H9 (cell line): ENCODE measurements around the gene TLL2. TPM values are rescaled to one million over a fixed set of nuclear protein-coding genes. Genes with fewer than 3 reads are reported as not detected.

Experiments used
- DNase-seq: peaks from one replicate; pipeline ENCODE4 v3.0.0-alpha.2; 2017
- H2AFZ ChIP-seq: one replicate; pipeline ENCODE4 v1.6.1; 2013; ENCODE audit warnings: mild to moderate bottlenecking, low read length, control low read depth, moderate library complexity
- H2AK5ac ChIP-seq: 2 replicates; pipeline ENCODE4 v1.6.1; 2013; ENCODE audit warnings: low read length, control low read depth, mixed read lengths; ENCODE audit not compliant: insufficient read length
- H2BK120ac ChIP-seq: one replicate; pipeline ENCODE4 v1.6.1; 2013; ENCODE audit warnings: low read depth, mild to moderate bottlenecking, low read length, control low read depth, inconsistent platforms; ENCODE audit not compliant: poor library complexity, severe bottlenecking
- H2BK12ac ChIP-seq: 2 replicates; pipeline ENCODE4 v1.6.1; 2013; ENCODE audit warnings: low read length, control low read depth, mixed read lengths, low read depth; ENCODE audit not compliant: insufficient read length
- H2BK15ac ChIP-seq: 2 replicates; pipeline ENCODE4 v1.6.1; 2013; ENCODE audit warnings: low read depth, low read length, control low read depth
- H2BK20ac ChIP-seq: one replicate; pipeline ENCODE4 v1.6.1; 2013; ENCODE audit warnings: low read depth, mild to moderate bottlenecking, low read length, control low read depth, inconsistent platforms; ENCODE audit not compliant: poor library complexity, severe bottlenecking
- H2BK5ac ChIP-seq: 2 replicates; pipeline ENCODE4 v1.6.1; 2013; ENCODE audit warnings: low read length, control low read depth, mixed read lengths; ENCODE audit not compliant: insufficient read length
- H3K14ac ChIP-seq: 2 replicates; pipeline ENCODE4 v1.6.1; 2013; ENCODE audit warnings: low read length, control low read depth; ENCODE audit not compliant: insufficient read depth
- H3K18ac ChIP-seq: 2 replicates; pipeline ENCODE4 v1.6.1; 2013; ENCODE audit warnings: low read depth, mild to moderate bottlenecking, mixed read lengths, low read length, control low read depth; ENCODE audit not compliant: insufficient read length
- H3K23ac ChIP-seq: 2 replicates; pipeline ENCODE4 v1.6.1; 2013; ENCODE audit warnings: low read length, control low read depth, mixed read lengths, low read depth; ENCODE audit not compliant: insufficient read length
- H3K23me2 ChIP-seq: 2 replicates; pipeline ENCODE4 v1.6.1; 2013; ENCODE audit warnings: low read depth, mild to moderate bottlenecking, mixed read lengths, low read length, control low read depth; ENCODE audit not compliant: insufficient read length, poor library complexity, severe bottlenecking
- H3K27ac ChIP-seq: 2 replicates; pipeline ENCODE4 v1.5.1; 2013; ENCODE audit warnings: low read length, control low read depth, mixed read lengths, low read depth; ENCODE audit not compliant: insufficient read length
- H3K27me3 ChIP-seq: 2 replicates; pipeline ENCODE4 v1.6.1; 2013; ENCODE audit warnings: low read length, control low read depth, inconsistent platforms; ENCODE audit not compliant: insufficient read depth
- H3K4ac ChIP-seq: 2 replicates; pipeline ENCODE4 v1.6.1; 2013; ENCODE audit warnings: low read depth, mild to moderate bottlenecking, control low read depth, inconsistent platforms, low read length, moderate library complexity
- H3K4me1 ChIP-seq: 2 replicates; pipeline ENCODE4 v1.6.1; 2013; ENCODE audit warnings: low read length, control low read depth, inconsistent platforms; ENCODE audit not compliant: insufficient read depth
- H3K4me2 ChIP-seq: 2 replicates; pipeline ENCODE4 v1.6.1; 2013; ENCODE audit warnings: low read length, control low read depth, mixed read lengths; ENCODE audit not compliant: insufficient read length, insufficient read depth
- H3K56ac ChIP-seq: 2 replicates; pipeline ENCODE4 v1.6.1; 2013; ENCODE audit warnings: low read depth, mild to moderate bottlenecking, mixed read lengths, low read length, control low read depth; ENCODE audit not compliant: insufficient read length
- H3K79me1 ChIP-seq: 2 replicates; pipeline ENCODE4 v1.6.1; 2013; ENCODE audit warnings: low read depth, mild to moderate bottlenecking, moderate library complexity, low read length, control low read depth, inconsistent platforms; ENCODE audit not compliant: insufficient read depth, poor library complexity, severe bottlenecking
- H3K79me2 ChIP-seq: 2 replicates; pipeline ENCODE4 v1.6.1; 2013; ENCODE audit warnings: low read length, control low read depth, inconsistent platforms; ENCODE audit not compliant: insufficient read depth
- H3K9ac ChIP-seq: 2 replicates; pipeline ENCODE4 v1.6.1; 2013; ENCODE audit warnings: low read length, control low read depth, mixed read lengths; ENCODE audit not compliant: insufficient read length; ENCODE audit errors: extremely low read depth
- H3K9me3 ChIP-seq: one replicate; pipeline ENCODE4 v1.6.1; 2013; ENCODE audit warnings: low read depth, low read length, inconsistent platforms; ENCODE audit not compliant: control insufficient read depth
- H3T11ph ChIP-seq: one replicate; pipeline ENCODE4 v1.6.1; 2013; ENCODE audit warnings: mild to moderate bottlenecking, low read length, control low read depth, inconsistent platforms
- H4K20me1 ChIP-seq: one replicate; pipeline ENCODE4 v1.6.1; 2013; ENCODE audit not compliant: control insufficient read depth, insufficient read length, insufficient read depth
- H4K5ac ChIP-seq: 2 replicates; pipeline ENCODE4 v1.6.1; 2013; ENCODE audit warnings: low read depth, mild to moderate bottlenecking, mixed read lengths, low read length, control low read depth; ENCODE audit not compliant: insufficient read length
- H4K8ac ChIP-seq: replicated peaks from 2 replicates; pipeline ENCODE4 v1.6.1; 2013; ENCODE audit warnings: low read length, control low read depth, mixed read lengths, low read depth; ENCODE audit not compliant: insufficient read length
- H4K91ac ChIP-seq: 2 replicates; pipeline ENCODE4 v1.6.1; 2013; ENCODE audit warnings: low read depth, mild to moderate bottlenecking, moderate library complexity, mixed read lengths, low read length, control low read depth; ENCODE audit not compliant: insufficient read length
- H3K27ac Mint-ChIP-seq, 3 experiments: 2 replicates in 2 of 3; 3 replicates in 1 of 3; pipeline ENCODE4 v1.8.0; 2020 to 2021; ENCODE audit warnings: mixed read lengths in 3 of 3, mild to moderate bottlenecking in 1 of 3, moderate library complexity in 1 of 3
- H3K27me3 Mint-ChIP-seq: 2 replicates; pipeline ENCODE4 v1.8.0; 2021; ENCODE audit warnings: low read depth, mild to moderate bottlenecking, moderate library complexity, mixed read lengths
- H3K36me3 Mint-ChIP-seq, 3 experiments: 2 replicates in 2 of 3; 3 replicates in 1 of 3; pipeline ENCODE4 v1.8.0; 2020 to 2021; ENCODE audit warnings: low read depth in 3 of 3, mixed read lengths in 3 of 3; ENCODE audit not compliant: insufficient read depth in 1 of 3
- H3K4me1 Mint-ChIP-seq, 2 experiments: 2 replicates each; pipeline ENCODE4 v1.8.0; 2020; ENCODE audit warnings: mixed read lengths in 2 of 2
- H3K4me3 Mint-ChIP-seq, 2 experiments: 2 replicates in 1 of 2; 3 replicates in 1 of 2; pipeline ENCODE4 v1.8.0; 2020 to 2021; ENCODE audit warnings: mild to moderate bottlenecking in 2 of 2, mixed read lengths in 2 of 2, moderate library complexity in 1 of 2
- H3K9me3 Mint-ChIP-seq, 2 experiments: 2 replicates in 1 of 2; 3 replicates in 1 of 2; pipeline ENCODE4 v1.8.0; 2020; ENCODE audit warnings: mild to moderate bottlenecking in 2 of 2, mixed read lengths in 2 of 2, moderate library complexity in 1 of 2
- CTCF ChIP-seq: fragments of 200-600 bp; sonication (generic); conservative IDR thresholded peaks from 3 replicates; pipeline ENCODE4 v1.8.0; 2021; ENCODE audit warnings: antibody characterized with exemption, mild to moderate bottlenecking
- WGBS: extraction: QIAGEN DNeasy Blood & Tissue Kit; methylation state at CpG from one replicate; pipeline ENCODE4 v1.1.7; 2013; ENCODE audit warnings: missing lambda C conversion rate, low lambda C conversion rate, mixed read lengths; ENCODE audit not compliant: insufficient read length; ENCODE audit errors: extremely low coverage; 5-methylcytosine and 5-hydroxymethylcytosine counted together
- total RNA-seq: library from RNA; stranded (reverse); gene quantifications from 2 replicates; pipeline ENCODE4 v1.2.1, GENCODE V29; 2021

The TLL2 gene
- total RNA-seq, 1 experiment from 2014 or later = 1.4 TPM

GRCh38 chr10:96421995-96422394 lies 91.7 kb downstream of the TLL2 start:
- Histone ChIP-seq H2AFZ (no peak overlapping the region), H3T11ph (no peak overlapping the region), H2AK5ac (no peak overlapping the region), H3K9me3 (no peaks in the 10 kb centered on the region), H3K56ac (no peak overlapping the region), H3K23ac (no peak overlapping the region), H2BK12ac (no peak overlapping the region), H3K4ac (no peak overlapping the region), H4K8ac (no peak overlapping the region), H2BK5ac (no peak overlapping the region), H3K4me2 (no peak overlapping the region), H3K14ac (no peak overlapping the region; the same call in 1 of the 2 replicates), H2BK15ac (no peak overlapping the region), H3K23me2 (no peaks in the 10 kb centered on the region), H3K4me1 (no peaks in the 10 kb centered on the region; the same call in 1 of the 2 replicates), H3K9ac (no peak overlapping the region), H3K79me1 (no peaks in the 10 kb centered on the region), H3K18ac (no peak overlapping the region), H2BK120ac (no peak overlapping the region), H4K91ac (no peak overlapping the region), H3K79me2 (no peaks in the 10 kb centered on the region), H3K27me3 (no peaks in the 10 kb centered on the region), H4K5ac (no peak overlapping the region), H3K27ac (no peak overlapping the region), H2BK20ac (no peak overlapping the region), H4K20me1 (no peaks in the 10 kb centered on the region)
- no peak overlapping the region for H3K4me3 Mint-ChIP-seq
- no peak overlapping the region for H3K27ac Mint-ChIP-seq
- no peaks in the 10 kb centered on the region for H3K36me3 Mint-ChIP-seq
- WGBS = no CpG with 5 or more reads among the region's 1 CpG
- no peak for TF ChIP-seq CTCF
- H3K4me1 Mint-ChIP-seq = peaks cover 0 to 5% of the 10 kb centered on the region in 2 experiments; a peak in 2 of 4 replicates
- DNase-seq = no peak
- no peaks in the 10 kb centered on the region; a peak in 1 of 5 replicates for H3K9me3 Mint-ChIP-seq
- H3K27me3 Mint-ChIP-seq = no peaks in the 10 kb centered on the region
